ENCODE data around the gene TLR9.

- TF ChIP-seq YY1 (IDR thresholded peaks at IDR 0.05; ENCODE audit: insufficient read depth, insufficient read length) (no peak), ZNF274 (IDR thresholded peaks at IDR 0.05; ENCODE audit: low read depth, low read length) (no peak)
Observed at GRCh38 chr3:52197499-52197841, 28.0 kb downstream of the TLR9 start.

Measured in NT2/D1 (cell line).